GM23248 (cell line): ENCODE results near the gene RABGAP1L.

Experiments used
- EZH2 ChIP-seq: fragments of 200-600 bp; sonication (generic); IDR thresholded peaks from 2 replicates; pipeline ENCODE4 v1.6.1; 2018; ENCODE audit warnings: antibody characterized with exemption, mild to moderate bottlenecking; ENCODE audit not compliant: insufficient read depth, poor library complexity, severe bottlenecking
- EZH2phosphoT487 ChIP-seq: fragments of 200-600 bp; sonication (generic); IDR thresholded peaks from 2 replicates; pipeline ENCODE4 v1.6.1; 2018; ENCODE audit warnings: antibody characterized with exemption, moderate library complexity, mild to moderate bottlenecking, low read depth; ENCODE audit not compliant: insufficient read depth

DNA sequence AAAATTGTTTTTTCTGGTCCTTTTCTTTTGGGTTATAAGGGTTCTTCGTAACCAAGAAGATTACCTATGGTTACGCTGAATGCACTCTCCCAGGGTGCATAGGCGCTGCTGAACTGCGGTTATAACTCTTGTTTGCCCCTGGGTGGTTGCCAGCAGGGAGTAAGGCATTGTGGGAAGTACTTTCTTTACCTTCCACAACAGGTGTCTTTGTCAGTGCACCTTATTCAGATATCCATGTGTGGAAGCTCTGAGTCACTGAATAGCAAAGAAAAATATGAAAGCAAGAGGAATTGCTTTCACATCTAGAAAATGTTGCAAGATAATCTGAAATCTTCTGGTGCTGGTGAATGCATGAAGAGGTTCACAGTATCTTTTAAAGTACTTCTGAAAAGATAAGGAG is 716.0 kb downstream of the RABGAP1L start:
- TF ChIP-seq EZH2phosphoT487 (no peak), EZH2 (no peak)
